Measurements from ENCODE around the gene CDH12.

DNA sequence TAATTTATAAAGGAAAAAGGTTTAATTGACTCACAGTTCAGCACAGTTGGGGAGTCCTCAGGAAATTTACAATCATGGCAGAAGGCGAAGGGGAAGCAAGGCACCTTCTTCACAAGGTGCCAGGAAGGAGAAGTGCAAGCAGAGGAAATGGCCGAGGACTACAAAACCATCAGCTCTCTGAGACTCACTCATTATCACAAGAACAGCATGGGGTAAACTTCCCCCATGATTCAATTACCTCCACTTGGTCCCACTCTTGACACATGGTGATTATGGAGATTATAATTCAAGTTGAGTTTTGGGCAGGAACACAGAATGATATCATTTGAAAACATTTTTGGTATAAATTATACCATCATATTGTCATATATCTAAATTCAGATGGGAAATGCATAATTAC, 934.7 kb downstream of the CDH12 start:
- TF ChIP-seq POLR2A (IDR thresholded peaks at IDR 0.05; ENCODE audit: low read depth, low read length) (no peak), TAF1 (IDR thresholded peaks at IDR 0.05; ENCODE audit: low read depth, low read length) (no peak)

Data from GM12891 (cell line).